ENCODE results near the gene SULT1C3.

SULT1C3 gene

DNA sequence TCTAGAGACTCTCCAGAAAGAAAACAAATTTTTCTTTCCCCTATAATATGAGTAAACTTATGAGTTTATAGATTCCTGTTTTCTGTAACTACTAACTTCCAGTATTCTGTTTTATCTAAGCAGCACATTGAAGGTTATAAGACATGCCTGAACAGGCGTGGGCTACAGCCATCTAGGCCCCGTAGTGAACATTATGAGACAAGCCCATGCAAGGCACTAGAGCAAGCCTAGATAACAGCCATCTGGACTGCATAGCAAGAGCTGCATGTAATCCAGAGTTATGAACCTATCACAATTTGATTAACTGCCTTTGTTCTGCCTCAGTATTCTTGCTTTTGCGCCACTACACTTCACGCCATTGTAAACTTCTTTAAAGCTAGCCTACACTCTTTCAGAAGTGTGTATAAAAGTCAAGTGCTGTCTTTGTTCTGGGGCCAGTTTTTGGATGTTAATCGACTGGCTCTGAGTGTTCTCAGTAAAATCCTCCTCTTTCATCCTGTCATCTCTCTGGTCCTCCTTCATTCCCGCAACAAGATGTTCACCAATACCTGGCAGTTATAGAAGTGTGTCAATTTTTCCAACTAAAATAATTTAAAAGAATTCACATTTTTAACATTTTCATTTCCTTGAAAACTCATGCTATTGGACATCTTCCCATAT lies 3.0 kb upstream of the SULT1C3 start:
- no peak overlapping the region for H3K4me3 ChIP-seq (replicated peaks; ENCODE audit: insufficient read depth, low read length)
- DNase-seq (ENCODE audit: low read depth in 1 of 2, low spot score in 1 of 2), result no peak
- no peak overlapping the region for H3K27ac ChIP-seq (replicated peaks)
- H3K27me3 ChIP-seq (ENCODE audit: insufficient read depth, poor library complexity, severe bottlenecking), result no peaks in the 10 kb centered on the region
- no peak for TF ChIP-seq REST (IDR thresholded peaks at IDR 0.05; ENCODE audit: insufficient replicate concordance, low read depth)
- TF ChIP-seq, protein P1, sequence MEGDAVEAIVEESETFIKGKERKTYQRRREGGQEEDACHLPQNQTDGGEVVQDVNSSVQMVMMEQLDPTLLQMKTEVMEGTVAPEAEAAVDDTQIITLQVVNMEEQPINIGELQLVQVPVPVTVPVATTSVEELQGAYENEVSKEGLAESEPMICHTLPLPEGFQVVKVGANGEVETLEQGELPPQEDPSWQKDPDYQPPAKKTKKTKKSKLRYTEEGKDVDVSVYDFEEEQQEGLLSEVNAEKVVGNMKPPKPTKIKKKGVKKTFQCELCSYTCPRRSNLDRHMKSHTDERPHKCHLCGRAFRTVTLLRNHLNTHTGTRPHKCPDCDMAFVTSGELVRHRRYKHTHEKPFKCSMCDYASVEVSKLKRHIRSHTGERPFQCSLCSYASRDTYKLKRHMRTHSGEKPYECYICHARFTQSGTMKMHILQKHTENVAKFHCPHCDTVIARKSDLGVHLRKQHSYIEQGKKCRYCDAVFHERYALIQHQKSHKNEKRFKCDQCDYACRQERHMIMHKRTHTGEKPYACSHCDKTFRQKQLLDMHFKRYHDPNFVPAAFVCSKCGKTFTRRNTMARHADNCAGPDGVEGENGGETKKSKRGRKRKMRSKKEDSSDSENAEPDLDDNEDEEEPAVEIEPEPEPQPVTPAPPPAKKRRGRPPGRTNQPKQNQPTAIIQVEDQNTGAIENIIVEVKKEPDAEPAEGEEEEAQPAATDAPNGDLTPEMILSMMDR (IDR thresholded peaks at IDR 0.05; ENCODE audit: insufficient read depth, low read length), result no peak
- no peak for TF ChIP-seq SPI1 (IDR thresholded peaks at IDR 0.05; ENCODE audit: borderline replicate concordance, low read depth)
- no peak for TF ChIP-seq GABPA (IDR thresholded peaks at IDR 0.05; ENCODE audit: low read depth)
- TF ChIP-seq POLR2AphosphoS5 (IDR thresholded peaks at IDR 0.05; ENCODE audit: low read depth), result no peak

DNA sequence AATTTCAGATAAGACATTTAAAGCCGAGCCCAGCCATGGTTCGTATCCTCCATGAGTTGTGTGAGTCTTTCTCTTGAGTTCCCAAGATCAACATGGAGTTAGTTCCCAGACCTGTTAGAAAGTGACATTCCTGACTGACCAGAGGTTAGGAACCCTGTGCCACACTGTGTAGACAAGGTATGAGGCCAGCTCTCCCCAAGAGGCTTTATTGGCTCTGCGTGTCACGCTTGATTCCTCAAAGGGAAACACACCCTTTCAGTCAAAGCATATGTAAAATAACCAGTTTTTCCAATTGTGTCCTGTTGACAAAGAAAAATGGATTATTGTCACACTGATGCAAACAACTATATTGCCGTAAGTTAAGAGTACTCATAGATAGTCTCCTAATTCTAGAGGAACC lies 1.2 kb downstream of the SULT1C3 start:
- TF ChIP-seq, protein P1 (IDR thresholded peaks at IDR 0.05; ENCODE audit: insufficient read depth, low read length), result no peak
- no peak for TF ChIP-seq SPI1 (IDR thresholded peaks at IDR 0.05; ENCODE audit: borderline replicate concordance, low read depth)
- TF ChIP-seq POLR2AphosphoS5 (IDR thresholded peaks at IDR 0.05; ENCODE audit: low read depth), result no peak
- TF ChIP-seq REST (IDR thresholded peaks at IDR 0.05; ENCODE audit: insufficient replicate concordance, low read depth), result no peak
- no peak for TF ChIP-seq GABPA (IDR thresholded peaks at IDR 0.05; ENCODE audit: low read depth)
- no peak overlapping the region for H3K4me3 ChIP-seq (replicated peaks; ENCODE audit: insufficient read depth, low read length)

DNA sequence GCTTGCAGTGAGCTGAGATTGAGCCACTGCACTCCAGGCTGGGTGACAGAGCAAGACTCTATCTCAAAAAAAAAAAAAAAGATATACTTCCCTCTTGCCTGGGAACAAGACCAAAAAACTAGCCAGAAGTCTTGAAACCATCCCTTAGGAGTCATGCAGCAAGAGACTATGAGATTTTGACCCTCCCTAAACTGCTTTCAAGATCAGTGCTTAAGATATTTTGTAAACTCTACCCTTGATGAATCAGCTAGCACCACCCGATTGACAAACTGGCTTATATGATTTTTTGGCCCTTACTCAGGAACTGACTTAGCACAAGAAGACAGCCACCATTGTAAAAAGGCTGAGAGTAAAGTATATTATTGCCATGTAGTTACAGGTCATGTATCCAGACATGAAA lies 3.8 kb downstream of the SULT1C3 start:
- H3K27ac ChIP-seq (replicated peaks), result no peak overlapping the region
- no peak for DNase-seq (ENCODE audit: low read depth in 1 of 2, low spot score in 1 of 2)
- no peaks in the 10 kb centered on the region for H3K27me3 ChIP-seq (ENCODE audit: insufficient read depth, poor library complexity, severe bottlenecking)
- H3K4me3 ChIP-seq (replicated peaks; ENCODE audit: insufficient read depth, low read length), result no peak overlapping the region
- TF ChIP-seq, protein P1 (IDR thresholded peaks at IDR 0.05; ENCODE audit: insufficient read depth, low read length), result no peak

More for the DNA sequence above, 1.2 kb downstream of the SULT1C3 start:
- no peaks in the 10 kb centered on the region for H3K27me3 ChIP-seq (ENCODE audit: insufficient read depth, poor library complexity, severe bottlenecking)
- no peak overlapping the region for H3K27ac ChIP-seq (replicated peaks)
- DNase-seq (ENCODE audit: low read depth in 1 of 2, low spot score in 1 of 2), result no peak
